SKM-1 (cell line): Measurements from ENCODE around the gene PALMD.

Experiments
- DNase-seq: peaks from one replicate; lab custom pipeline; 2025; ENCODE audit not compliant: unreplicated experiment; lab: John Stamatoyannopoulos, UW

Gene PALMD

GRCh38 chr1:99634971-99635624, 10.8 kb upstream of the PALMD start:
- DNase-seq, result no peak

GRCh38 chr1:99635664-99636063, 10.2 kb upstream of the PALMD start:
- DNase-seq, result no peak

GRCh38 chr1:99636647-99637175, 9.2 kb upstream of the PALMD start:
- DNase-seq, result no peak

GRCh38 chr1:99638853-99639252, 7.1 kb upstream of the PALMD start:
- no peak for DNase-seq

GRCh38 chr1:99639408-99639807, 6.5 kb upstream of the PALMD start:
- DNase-seq, result no peak

- DNase-seq, result no peak
Observed at GRCh38 chr1:99639945-99640344, 6.0 kb upstream of the PALMD start.

GRCh38 chr1:99640672-99641071, 5.2 kb upstream of the PALMD start:
- DNase-seq, result no peak

- DNase-seq, result no peak
Observed at GRCh38 chr1:99641558-99641957, 4.4 kb upstream of the PALMD start.

GRCh38 chr1:99642053-99642452, 3.9 kb upstream of the PALMD start:
- DNase-seq, result no peak

- no peak for DNase-seq
Observed at GRCh38 chr1:99643021-99643779, 2.7 kb upstream of the PALMD start.

GRCh38 chr1:99644279-99645004, 1.5 kb upstream of the PALMD start:
- DNase-seq, result no peak

- peak; percentile 29 for DNase-seq
Observed at GRCh38 chr1:99645203-99645602, 710 bp upstream of the PALMD start.

- no peak for DNase-seq
Observed at GRCh38 chr1:99646868-99647267, 955 bp downstream of the PALMD start.

GRCh38 chr1:99647490-99647889, 1.6 kb downstream of the PALMD start:
- DNase-seq, result no peak

GRCh38 chr1:99648107-99648506, 2.2 kb downstream of the PALMD start:
- DNase-seq, result no peak

GRCh38 chr1:99650030-99650429, 4.1 kb downstream of the PALMD start:
- DNase-seq, result no peak

GRCh38 chr1:99650773-99651437, 5.0 kb downstream of the PALMD start:
- DNase-seq, result no peak

- no peak for DNase-seq
Observed at GRCh38 chr1:99652881-99653281, 7.0 kb downstream of the PALMD start.

GRCh38 chr1:99655376-99655775, 9.5 kb downstream of the PALMD start:
- DNase-seq, result no peak

GRCh38 chr1:99656701-99657100, 10.8 kb downstream of the PALMD start:
- no peak for DNase-seq
